Activated naive CD8-positive, alpha-beta T cell treated with anti-CD3 and anti-CD28 coated beads for 36 hours (primary cell): ENCODE data around the gene ARL9. TPM values are rescaled to one million over a fixed set of nuclear protein-coding genes. Genes with fewer than 3 reads are reported as not detected.
"Not testable (repeated sequence)": the region's sequence is repeated elsewhere in the genome, so short reads cannot be mapped to it uniquely, and the experiment has no call there.

ENCODE experiments used
- DNase-seq: peaks from one replicate; pipeline ENCODE4 v3.0.0; 2021
- H3K27ac Mint-ChIP-seq: one replicate; pipeline ENCODE4 v1.8.0; 2022; ENCODE audit warnings: mild to moderate bottlenecking, moderate library complexity, mixed read lengths
- H3K27me3 Mint-ChIP-seq: one replicate; pipeline ENCODE4 v1.8.0; 2022; ENCODE audit warnings: mild to moderate bottlenecking, mixed read lengths
- H3K36me3 Mint-ChIP-seq: one replicate; pipeline ENCODE4 v1.8.0; 2021; ENCODE audit warnings: mild to moderate bottlenecking, mixed read lengths
- H3K4me1 Mint-ChIP-seq: one replicate; pipeline ENCODE4 v1.8.0; 2021; ENCODE audit warnings: mixed read lengths
- H3K4me3 Mint-ChIP-seq: one replicate; pipeline ENCODE4 v1.8.0; 2022; ENCODE audit warnings: mild to moderate bottlenecking, moderate library complexity, mixed read lengths
- H3K9me3 Mint-ChIP-seq: one replicate; pipeline ENCODE4 v1.8.0; 2022; ENCODE audit warnings: mixed read lengths
- total RNA-seq, 2 experiments: library from RNA; stranded (reverse); gene quantifications; one replicate each; pipeline ENCODE4 v1.2.3, GENCODE V29; 2021

ARL9 gene
- under 1 TPM; 0.45 to 0.46 TPM for total RNA-seq

- peaks cover 17% of the 10 kb centered on the region for H3K4me1 Mint-ChIP-seq
- H3K27ac Mint-ChIP-seq, result peak within 1 kb of the TSS; percentile 77
- DNase-seq, result peak; percentile 67
- H3K9me3 Mint-ChIP-seq, result no peaks in the 10 kb centered on the region
- peaks cover 11% of the 10 kb centered on the region for H3K36me3 Mint-ChIP-seq
- H3K4me3 Mint-ChIP-seq, result peak within 1 kb of the TSS; percentile 85
- peaks cover 7% of the 10 kb centered on the region for H3K27me3 Mint-ChIP-seq
Measured at GRCh38 chr4:56505269-56506130, at the start of gene ARL9. ARL9 (plus strand) TSS chr4:56505791; CDS start chr4:56505863, 72 bp downstream.

- Mint-ChIP-seq H3K27ac (peak overlapping the region; percentile 72), H3K9me3 (no peaks in the 10 kb centered on the region), H3K4me3 (no peak overlapping the region), H3K4me1 (peaks cover 33% of the 10 kb centered on the region), H3K27me3 (no peaks in the 10 kb centered on the region), H3K36me3 (peaks cover 56% of the 10 kb centered on the region)
- no peak for DNase-seq
Measured at GRCh38 chr4:56460085-56460484, 45.5 kb upstream of the ARL9 start.

- H3K4me3 Mint-ChIP-seq, result no peak overlapping the region
- peak overlapping the region; percentile 81 for H3K27ac Mint-ChIP-seq
- H3K4me1 Mint-ChIP-seq, result peaks cover 41% of the 10 kb centered on the region
- H3K36me3 Mint-ChIP-seq, result peaks cover 44% of the 10 kb centered on the region
- no peaks in the 10 kb centered on the region for H3K9me3 Mint-ChIP-seq
- no peak for DNase-seq
- H3K27me3 Mint-ChIP-seq, result no peaks in the 10 kb centered on the region
Measured at GRCh38 chr4:56462157-56462556, 43.4 kb upstream of the ARL9 start.

GRCh38 chr4:56463711-56464110 is 41.9 kb upstream of the ARL9 start:
- H3K27ac Mint-ChIP-seq, result no peak overlapping the region
- H3K36me3 Mint-ChIP-seq, result peaks cover 44% of the 10 kb centered on the region
- no peak for DNase-seq
- no peaks in the 10 kb centered on the region for H3K27me3 Mint-ChIP-seq
- H3K9me3 Mint-ChIP-seq, result no peaks in the 10 kb centered on the region
- H3K4me1 Mint-ChIP-seq, result peaks cover 45% of the 10 kb centered on the region
- H3K4me3 Mint-ChIP-seq, result no peak overlapping the region

GRCh38 chr4:56464581-56464980 is 41.0 kb upstream of the ARL9 start:
- Mint-ChIP-seq H3K36me3 (peaks cover 48% of the 10 kb centered on the region), H3K9me3 (no peaks in the 10 kb centered on the region), H3K27me3 (no peaks in the 10 kb centered on the region), H3K4me3 (peak overlapping the region; percentile 2), H3K27ac (no peak overlapping the region), H3K4me1 (peaks cover 51% of the 10 kb centered on the region)
- DNase-seq, result no peak

GRCh38 chr4:56465599-56466295 is 39.8 kb upstream of the ARL9 start:
- no peak for DNase-seq
- peaks cover 44% of the 10 kb centered on the region for H3K36me3 Mint-ChIP-seq
- H3K9me3 Mint-ChIP-seq, result no peaks in the 10 kb centered on the region
- peak overlapping the region; percentile 98 for H3K27ac Mint-ChIP-seq
- H3K4me1 Mint-ChIP-seq, result peaks cover 49% of the 10 kb centered on the region
- no peaks in the 10 kb centered on the region for H3K27me3 Mint-ChIP-seq
- H3K4me3 Mint-ChIP-seq, result peak overlapping the region; percentile 96

- H3K9me3 Mint-ChIP-seq, H3K27me3 Mint-ChIP-seq: not testable (repeated sequence)
- H3K4me3 Mint-ChIP-seq, result peak overlapping the region; percentile 96
- H3K27ac Mint-ChIP-seq, result peak overlapping the region; percentile 98
- peaks cover 49% of the 10 kb centered on the region for H3K4me1 Mint-ChIP-seq
- H3K36me3 Mint-ChIP-seq, result peaks cover 42% of the 10 kb centered on the region
- peak; percentile 28 for DNase-seq
Measured at GRCh38 chr4:56466296-56466761, 39.3 kb upstream of the ARL9 start.

GRCh38 chr4:56466910-56467283 is 38.7 kb upstream of the ARL9 start:
- no peaks in the 10 kb centered on the region for H3K9me3 Mint-ChIP-seq
- peak overlapping the region; percentile 96 for H3K4me3 Mint-ChIP-seq
- no peak for DNase-seq
- peak overlapping the region; percentile 98 for H3K27ac Mint-ChIP-seq
- H3K36me3 Mint-ChIP-seq, result peaks cover 38% of the 10 kb centered on the region
- H3K4me1 Mint-ChIP-seq, result peaks cover 48% of the 10 kb centered on the region
- no peaks in the 10 kb centered on the region for H3K27me3 Mint-ChIP-seq

- H3K36me3 Mint-ChIP-seq, result peaks cover 32% of the 10 kb centered on the region
- peak; percentile 89 for DNase-seq
- peak within 1 kb of the TSS; percentile 98 for H3K27ac Mint-ChIP-seq
- peak within 1 kb of the TSS; percentile 96 for H3K4me3 Mint-ChIP-seq
- no peaks in the 10 kb centered on the region for H3K9me3 Mint-ChIP-seq
- H3K4me1 Mint-ChIP-seq, result peaks cover 43% of the 10 kb centered on the region
- H3K27me3 Mint-ChIP-seq, result no peaks in the 10 kb centered on the region
Measured at GRCh38 chr4:56467284-56468096, 38.1 kb upstream of the ARL9 start, which contains the start of gene SRP72. SRP72 (plus strand) TSS chr4:56467617; CDS start chr4:56467636, 19 bp downstream.

- Mint-ChIP-seq H3K4me1 (peaks cover 43% of the 10 kb centered on the region), H3K9me3 (no peaks in the 10 kb centered on the region), H3K27me3 (no peaks in the 10 kb centered on the region), H3K36me3 (peaks cover 29% of the 10 kb centered on the region), H3K4me3 (peak overlapping the region; percentile 96), H3K27ac (peak overlapping the region; percentile 98)
- DNase-seq, result peak; percentile 27
Measured at GRCh38 chr4:56468097-56468422, 37.5 kb upstream of the ARL9 start.

GRCh38 chr4:56469489-56470210 is 35.9 kb upstream of the ARL9 start:
- H3K27ac Mint-ChIP-seq, result peak overlapping the region; percentile 76
- H3K4me1 Mint-ChIP-seq, result peaks cover 33% of the 10 kb centered on the region
- peaks cover 31% of the 10 kb centered on the region for H3K36me3 Mint-ChIP-seq
- no peaks in the 10 kb centered on the region for H3K27me3 Mint-ChIP-seq
- DNase-seq, result no peak
- peak overlapping the region; percentile 77 for H3K4me3 Mint-ChIP-seq
- no peaks in the 10 kb centered on the region for H3K9me3 Mint-ChIP-seq

- peaks cover 27% of the 10 kb centered on the region for H3K36me3 Mint-ChIP-seq
- no peak for DNase-seq
- H3K9me3 Mint-ChIP-seq, result no peaks in the 10 kb centered on the region
- no peaks in the 10 kb centered on the region for H3K4me1 Mint-ChIP-seq
- H3K27me3 Mint-ChIP-seq, result no peaks in the 10 kb centered on the region
- H3K27ac Mint-ChIP-seq, result no peak overlapping the region
- H3K4me3 Mint-ChIP-seq, result no peak overlapping the region
Measured at GRCh38 chr4:56475917-56476316, 29.7 kb upstream of the ARL9 start.

GRCh38 chr4:56477192-56477702 is 28.3 kb upstream of the ARL9 start:
- Mint-ChIP-seq H3K4me3 (no peak overlapping the region), H3K36me3 (peaks cover 27% of the 10 kb centered on the region), H3K27ac (peak overlapping the region; percentile 48), H3K4me1 (no peaks in the 10 kb centered on the region), H3K27me3 (no peaks in the 10 kb centered on the region), H3K9me3 (no peaks in the 10 kb centered on the region)
- no peak for DNase-seq

- H3K36me3 Mint-ChIP-seq, result peaks cover 23% of the 10 kb centered on the region
- H3K9me3 Mint-ChIP-seq, result no peaks in the 10 kb centered on the region
- H3K27ac Mint-ChIP-seq, result no peak overlapping the region
- DNase-seq, result no peak
- no peak overlapping the region for H3K4me3 Mint-ChIP-seq
- no peaks in the 10 kb centered on the region for H3K4me1 Mint-ChIP-seq
- no peaks in the 10 kb centered on the region for H3K27me3 Mint-ChIP-seq
Measured at GRCh38 chr4:56480691-56481090, 24.9 kb upstream of the ARL9 start.
